HG03439 (cell line): Measurements from ENCODE around the gene PALMD.

Source experiments
- ATAC-seq: cut with Tn5 transposase; IDR thresholded peaks from one replicate; pipeline ENCODE4 v1.9.1; 2021; ENCODE audit warnings: mild to moderate bottlenecking, moderate library complexity; ENCODE audit not compliant: unreplicated experiment

Gene PALMD

GRCh38 chr1:99657213-99658030, 11.5 kb downstream of the PALMD start:
- ATAC-seq = no peak

DNA sequence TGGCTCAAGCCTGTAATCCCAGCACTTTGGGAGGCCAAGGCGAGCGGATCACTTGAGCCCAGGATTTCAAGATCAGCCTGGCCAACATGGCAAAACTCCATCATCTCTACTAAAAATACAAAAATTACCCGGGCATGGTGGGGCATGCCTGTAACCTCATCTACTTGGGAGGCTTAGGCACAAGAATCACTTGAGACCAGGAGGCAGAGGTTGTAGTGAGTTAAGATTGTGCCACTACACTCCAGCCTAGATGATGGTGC, 12.0 kb downstream of the PALMD start:
- ATAC-seq = no peak

GRCh38 chr1:99659755-99660210, 13.9 kb downstream of the PALMD start:
- ATAC-seq = no peak

- no peak for ATAC-seq
Measured at GRCh38 chr1:99660496-99660895, 14.6 kb downstream of the PALMD start.

DNA sequence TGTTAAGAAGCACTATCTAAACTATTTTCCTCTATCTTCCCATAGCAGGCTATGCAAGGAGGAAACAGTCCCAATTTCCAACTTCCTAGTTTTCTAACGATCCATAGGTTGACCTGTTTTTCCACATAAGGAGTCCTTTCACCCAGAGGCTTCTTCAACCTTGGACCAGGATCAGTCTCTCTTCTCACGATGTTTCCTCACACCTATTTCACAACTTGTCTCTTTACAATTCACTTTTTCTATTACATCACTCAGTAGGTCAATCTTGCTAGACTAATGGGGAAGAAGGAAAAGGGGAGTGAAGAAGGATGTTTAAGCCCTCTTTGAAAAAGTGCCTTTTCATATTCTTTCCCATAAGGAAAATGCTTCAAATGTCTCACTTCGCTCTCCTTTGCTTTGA, 15.9 kb downstream of the PALMD start:
- ATAC-seq = no peak

- no peak for ATAC-seq
Measured at GRCh38 chr1:99662539-99663080, 16.7 kb downstream of the PALMD start.

DNA sequence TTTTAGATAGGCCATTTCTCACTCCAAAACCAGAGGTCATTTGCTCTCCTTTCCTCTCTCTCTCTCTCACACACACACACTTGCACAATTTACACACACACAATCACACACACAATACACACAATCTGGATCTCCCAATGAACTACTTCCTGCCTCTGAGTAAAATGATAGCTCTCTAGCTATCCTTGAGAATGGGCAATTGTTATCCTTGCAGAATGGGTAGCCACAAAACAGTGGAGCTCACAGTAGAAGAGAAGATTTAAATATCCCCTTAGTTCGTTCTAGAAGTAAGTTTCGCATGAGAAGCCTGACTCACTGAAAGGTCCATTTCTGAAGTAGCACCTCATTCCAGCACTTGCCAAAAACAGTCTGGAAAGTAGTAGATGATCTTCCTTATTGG, 17.6 kb downstream of the PALMD start:
- ATAC-seq = no peak

- no peak for ATAC-seq
Measured at GRCh38 chr1:99665212-99665611, 19.3 kb downstream of the PALMD start.

GRCh38 chr1:99669376-99669775, 23.5 kb downstream of the PALMD start:
- no peak for ATAC-seq

DNA sequence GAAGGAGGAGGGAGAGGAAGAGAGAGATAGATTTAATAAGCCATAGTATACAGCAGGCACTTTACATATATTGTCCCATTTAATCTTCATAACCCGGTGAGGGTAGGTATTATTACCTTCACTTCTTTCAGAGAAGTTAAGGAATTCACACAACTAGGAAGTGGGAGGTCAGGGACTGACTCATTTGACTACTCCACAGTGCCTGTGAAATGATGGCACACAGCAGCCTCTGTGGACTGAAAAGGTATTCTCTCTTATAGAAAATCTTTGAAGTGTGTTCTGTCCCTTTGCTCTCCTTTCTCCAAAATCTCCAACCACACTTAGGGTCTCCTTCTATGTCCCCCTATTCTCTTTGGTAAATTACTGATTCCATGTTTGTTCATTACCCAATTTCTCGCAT, 23.9 kb downstream of the PALMD start:
- no peak for ATAC-seq

- no peak for ATAC-seq
Measured at GRCh38 chr1:99670583-99670982, 24.7 kb downstream of the PALMD start.

GRCh38 chr1:99672038-99672437, 26.1 kb downstream of the PALMD start:
- ATAC-seq = no peak

GRCh38 chr1:99672530-99673213, 26.8 kb downstream of the PALMD start:
- ATAC-seq = no peak

DNA sequence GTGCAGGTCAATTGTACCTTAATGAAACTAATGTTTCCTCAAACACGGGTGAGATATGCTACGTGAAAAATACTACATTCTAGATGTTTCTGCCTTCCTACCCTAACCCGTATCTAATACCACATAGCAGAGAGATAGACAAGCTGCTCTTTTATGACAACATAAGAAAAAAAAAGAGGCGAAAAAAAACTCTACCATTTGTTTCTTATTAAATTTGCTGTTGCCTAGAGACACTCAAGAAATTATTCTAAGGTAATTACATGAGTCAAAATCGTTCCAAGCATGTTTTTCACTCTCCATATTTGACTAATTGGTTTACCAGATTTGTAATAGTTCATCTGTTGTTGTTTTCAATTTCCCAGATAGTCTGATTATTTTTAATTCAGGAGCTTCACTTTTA, 27.4 kb downstream of the PALMD start:
- ATAC-seq = no peak

- no peak for ATAC-seq
Measured at GRCh38 chr1:99674115-99675064, 28.5 kb downstream of the PALMD start.

DNA sequence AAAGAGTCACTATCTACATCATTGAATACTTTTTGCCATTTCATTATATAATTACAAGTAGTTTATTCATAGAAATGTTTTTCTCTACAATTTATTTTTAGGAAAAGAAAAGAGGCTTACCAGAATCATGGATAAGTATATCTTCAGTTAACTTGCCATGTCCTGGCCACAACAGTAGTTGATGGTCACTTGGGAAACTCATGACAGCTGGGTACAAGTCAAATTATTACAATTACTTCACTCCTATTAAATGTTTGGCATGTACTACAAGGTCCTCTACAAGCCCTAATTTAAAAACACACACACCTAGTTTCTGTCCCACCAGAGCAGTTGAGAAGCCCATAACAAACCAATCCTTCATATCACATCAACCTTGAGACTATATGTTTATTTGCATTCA, 29.4 kb downstream of the PALMD start:
- ATAC-seq = no peak

GRCh38 chr1:99675994-99676393, 30.1 kb downstream of the PALMD start:
- no peak for ATAC-seq

DNA sequence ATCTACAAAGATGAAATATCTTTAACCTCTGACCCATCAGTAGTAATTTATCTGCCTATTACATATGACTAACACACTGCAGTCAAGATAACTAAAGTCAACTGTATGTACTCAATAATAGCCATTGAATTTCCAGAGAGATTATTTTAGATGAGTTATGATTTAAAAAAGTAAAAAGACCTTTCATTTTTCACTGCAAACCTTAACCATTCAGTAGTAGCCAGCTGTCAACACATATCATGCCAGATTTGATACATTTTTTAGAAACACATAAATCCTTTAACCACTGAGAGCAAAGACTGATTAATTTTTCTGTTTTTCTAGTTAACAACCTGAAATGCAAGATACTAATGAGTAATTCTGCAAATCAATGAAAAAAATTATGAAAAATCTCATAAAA, 31.0 kb downstream of the PALMD start:
- no peak for ATAC-seq

GRCh38 chr1:99677416-99677815, 31.5 kb downstream of the PALMD start:
- no peak for ATAC-seq

GRCh38 chr1:99680270-99680669, 34.4 kb downstream of the PALMD start:
- no peak for ATAC-seq

GRCh38 chr1:99681583-99681982, 35.7 kb downstream of the PALMD start:
- ATAC-seq = no peak
